WTC11 (cell line): ENCODE results near the gene SLC2A10.

ENCODE experiments used
- CTCF ChIP-seq: fragments of 200-600 bp; IDR thresholded peaks from 2 replicates; pipeline ENCODE4 v1.8.0; 2022; ENCODE audit warnings: antibody characterized with exemption
- KAT7 ChIP-seq: sonication (generic); formaldehyde crosslinking; IDR thresholded peaks from 2 replicates; pipeline ENCODE4 v1.8.1; 2023; ENCODE audit warnings: missing genetic modification reagents, mild to moderate bottlenecking, borderline replicate concordance
- MXD4 ChIP-seq: fragments of 250-450 bp; sonication (Bioruptor Pico); IDR thresholded peaks from 2 replicates; pipeline ENCODE4 v1.8.0; 2021; ENCODE audit warnings: mild to moderate bottlenecking, moderate library complexity, borderline replicate concordance
- SOX15 ChIP-seq: fragments of 250-450 bp; sonication (Bioruptor Pico); IDR thresholded peaks from 2 replicates; pipeline ENCODE4 v1.9.0; 2021; ENCODE audit warnings: mild to moderate bottlenecking
- TF ChIP-seq, protein P1 (sequence below): sonication (generic); formaldehyde crosslinking; IDR thresholded peaks from 2 replicates; pipeline ENCODE4 v1.8.1; 2023; ENCODE audit warnings: mild to moderate bottlenecking, missing genetic modification reagents, moderate library complexity
- TF ChIP-seq, protein P2 (sequence below): sonication (generic); formaldehyde crosslinking; IDR thresholded peaks from 2 replicates; pipeline ENCODE4 v1.8.0; 2022; ENCODE audit warnings: mild to moderate bottlenecking, missing genetic modification reagents
- TF ChIP-seq, protein P3 (sequence below): sonication (generic); formaldehyde crosslinking; IDR thresholded peaks from 2 replicates; pipeline ENCODE4 v1.8.0; 2022; ENCODE audit warnings: mild to moderate bottlenecking, missing genetic modification reagents

GRCh38 chr20:46717818-46718541 is 8.5 kb downstream of the SLC2A10 start:
- TF ChIP-seq, protein P1, sequence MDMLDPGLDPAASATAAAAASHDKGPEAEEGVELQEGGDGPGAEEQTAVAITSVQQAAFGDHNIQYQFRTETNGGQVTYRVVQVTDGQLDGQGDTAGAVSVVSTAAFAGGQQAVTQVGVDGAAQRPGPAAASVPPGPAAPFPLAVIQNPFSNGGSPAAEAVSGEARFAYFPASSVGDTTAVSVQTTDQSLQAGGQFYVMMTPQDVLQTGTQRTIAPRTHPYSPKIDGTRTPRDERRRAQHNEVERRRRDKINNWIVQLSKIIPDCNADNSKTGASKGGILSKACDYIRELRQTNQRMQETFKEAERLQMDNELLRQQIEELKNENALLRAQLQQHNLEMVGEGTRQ (CRISPR knock-in tag): no peak
- no peak for TF ChIP-seq SOX15
- TF ChIP-seq CTCF: no peak
- TF ChIP-seq MXD4 (CRISPR knock-in tag): no peak
- TF ChIP-seq, protein P2, sequence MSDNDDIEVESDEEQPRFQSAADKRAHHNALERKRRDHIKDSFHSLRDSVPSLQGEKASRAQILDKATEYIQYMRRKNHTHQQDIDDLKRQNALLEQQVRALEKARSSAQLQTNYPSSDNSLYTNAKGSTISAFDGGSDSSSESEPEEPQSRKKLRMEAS: no peak
- TF ChIP-seq, protein P3, sequence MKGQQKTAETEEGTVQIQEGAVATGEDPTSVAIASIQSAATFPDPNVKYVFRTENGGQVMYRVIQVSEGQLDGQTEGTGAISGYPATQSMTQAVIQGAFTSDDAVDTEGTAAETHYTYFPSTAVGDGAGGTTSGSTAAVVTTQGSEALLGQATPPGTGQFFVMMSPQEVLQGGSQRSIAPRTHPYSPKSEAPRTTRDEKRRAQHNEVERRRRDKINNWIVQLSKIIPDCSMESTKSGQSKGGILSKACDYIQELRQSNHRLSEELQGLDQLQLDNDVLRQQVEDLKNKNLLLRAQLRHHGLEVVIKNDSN (CRISPR knock-in tag): no peak
- no peak for TF ChIP-seq KAT7
